ENCODE results near the gene STX4. TPM values are rescaled to one million over a fixed set of nuclear protein-coding genes. Genes with fewer than 3 reads are reported as not detected.
"Not testable (repeated sequence)": the region's sequence is repeated elsewhere in the genome, so short reads cannot be mapped to it uniquely, and the experiment has no call there.

The STX4 gene
- total RNA-seq, 1 experiment from 2014 or later: 25.1 TPM

DNA sequence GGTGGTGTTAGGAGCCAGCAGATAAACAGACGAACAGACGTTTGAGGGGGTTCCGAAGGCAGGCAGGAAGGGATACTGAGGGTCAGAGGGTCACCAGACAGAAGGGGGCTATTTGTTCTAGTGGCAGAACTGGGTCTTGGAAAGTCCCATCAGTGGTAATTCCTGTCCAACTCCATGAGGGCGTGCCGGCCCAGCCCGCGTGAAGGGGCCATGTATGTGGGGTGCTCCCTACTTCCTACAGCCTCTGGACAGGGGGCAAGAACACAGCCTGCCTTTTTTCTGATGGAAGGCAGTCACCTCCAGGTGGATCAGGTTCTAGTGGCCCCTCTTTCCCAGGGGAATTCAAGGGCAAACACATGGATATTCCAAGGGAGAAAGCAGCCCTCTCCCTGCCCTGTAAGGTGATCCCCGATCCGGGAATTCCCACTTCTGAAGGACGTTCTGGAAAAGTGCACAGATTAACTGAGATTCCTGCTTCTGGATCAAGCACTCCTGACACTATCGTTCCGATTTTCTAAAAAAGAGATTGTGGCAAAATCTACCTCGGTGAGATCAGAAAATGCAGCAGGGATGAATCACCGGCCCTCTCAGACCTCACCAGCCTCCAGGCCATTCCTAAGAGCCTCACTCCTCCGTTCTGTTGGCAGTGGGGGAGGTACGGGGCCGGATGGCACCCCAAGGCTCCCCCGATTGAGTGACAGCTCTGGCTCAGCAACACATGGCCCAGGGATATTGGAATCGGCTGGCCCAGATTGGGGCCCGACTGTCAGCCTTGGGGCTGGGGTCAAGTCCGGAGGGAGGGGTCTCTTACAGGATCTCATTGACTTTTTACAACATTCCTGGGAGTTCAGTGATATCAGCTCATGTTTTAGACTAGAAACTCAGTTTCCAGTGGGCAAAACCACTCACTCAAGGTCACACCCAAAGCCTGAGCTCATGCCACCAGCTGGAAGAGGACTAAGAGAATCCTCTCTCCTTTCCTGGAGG lies 35.3 kb upstream of the STX4 start:
- no peak for DNase-seq (ENCODE audit: extremely low read depth, low read depth)

DNA sequence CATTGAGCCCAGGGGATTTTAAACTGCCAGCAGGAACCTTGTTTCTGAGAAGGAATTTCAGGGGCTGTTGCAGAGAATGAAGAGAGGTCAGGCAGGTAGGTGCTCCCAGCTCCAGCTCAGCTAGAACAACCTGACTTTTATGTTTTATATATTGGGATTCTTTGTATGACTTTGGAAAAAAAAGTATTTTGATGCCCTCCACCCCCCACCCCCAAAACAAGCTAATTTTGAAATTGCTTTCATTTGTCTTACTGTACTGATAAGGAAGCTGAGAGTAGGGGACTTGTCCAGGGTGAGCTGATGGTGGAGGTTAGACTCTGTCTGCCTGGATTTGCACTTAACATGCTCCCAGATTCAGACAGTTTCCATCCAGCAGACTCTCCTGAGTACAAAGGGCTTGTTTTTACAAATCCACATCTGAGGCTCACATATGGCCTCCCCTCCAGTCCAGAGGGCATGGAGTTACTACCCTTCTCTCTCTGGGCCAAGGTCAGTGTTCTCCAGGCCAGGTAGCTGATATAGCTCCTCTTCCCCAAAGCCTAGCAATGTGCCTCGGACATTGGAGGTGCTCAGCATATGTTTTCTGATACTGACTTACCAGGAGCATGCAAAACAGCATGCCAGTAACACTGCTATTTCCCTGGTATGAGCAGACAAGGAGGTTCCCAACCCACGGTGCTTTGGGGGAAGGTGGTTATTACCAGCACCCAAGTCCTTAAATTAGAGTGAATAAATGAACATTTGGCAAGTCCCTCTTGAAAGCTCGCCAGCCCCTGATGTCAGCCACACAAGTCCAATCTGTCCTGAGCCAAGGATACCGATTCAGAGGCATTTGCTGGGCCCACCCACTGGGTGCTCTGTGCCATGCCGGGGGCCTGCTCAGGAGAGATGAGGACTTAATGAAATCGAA lies 34.3 kb upstream of the STX4 start:
- DNase-seq (ENCODE audit: extremely low read depth, low read depth): no peak

DNA sequence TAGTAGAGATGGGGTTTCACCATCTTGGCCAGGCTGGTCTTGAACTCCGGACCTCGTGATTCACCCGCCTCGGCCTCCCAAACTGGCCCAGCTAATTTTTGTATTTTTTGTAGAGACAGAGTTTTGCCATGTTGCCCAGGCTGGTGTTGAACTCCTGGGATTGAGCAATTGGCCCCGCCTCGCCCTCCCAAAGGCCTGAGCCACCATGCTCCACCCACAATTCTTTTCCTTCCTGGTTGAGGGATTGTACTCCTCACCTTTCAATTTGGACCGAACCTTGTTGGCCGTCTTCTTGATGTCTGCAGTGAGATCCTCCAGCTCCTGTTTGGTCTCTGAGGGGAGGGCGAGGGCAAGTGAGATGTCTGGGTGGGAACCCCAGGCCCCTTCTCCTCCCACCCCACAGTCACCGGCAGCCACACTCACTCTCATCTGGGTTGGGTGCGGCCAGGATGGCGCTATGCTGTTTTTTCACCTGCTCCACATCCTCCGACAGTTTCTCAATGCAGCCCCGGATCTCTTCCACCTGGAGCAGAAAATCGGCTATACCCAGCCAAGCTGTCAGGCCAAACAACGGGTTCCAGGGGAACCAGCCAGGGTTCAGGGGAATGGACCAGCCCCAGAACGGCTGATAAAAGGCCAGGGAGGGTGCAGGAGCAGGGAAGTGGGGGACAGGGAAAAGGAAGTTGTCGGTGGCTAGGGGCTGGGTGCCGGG lies 32.5 kb upstream of the STX4 start:
- no peak for DNase-seq (ENCODE audit: extremely low read depth, low read depth)

DNA sequence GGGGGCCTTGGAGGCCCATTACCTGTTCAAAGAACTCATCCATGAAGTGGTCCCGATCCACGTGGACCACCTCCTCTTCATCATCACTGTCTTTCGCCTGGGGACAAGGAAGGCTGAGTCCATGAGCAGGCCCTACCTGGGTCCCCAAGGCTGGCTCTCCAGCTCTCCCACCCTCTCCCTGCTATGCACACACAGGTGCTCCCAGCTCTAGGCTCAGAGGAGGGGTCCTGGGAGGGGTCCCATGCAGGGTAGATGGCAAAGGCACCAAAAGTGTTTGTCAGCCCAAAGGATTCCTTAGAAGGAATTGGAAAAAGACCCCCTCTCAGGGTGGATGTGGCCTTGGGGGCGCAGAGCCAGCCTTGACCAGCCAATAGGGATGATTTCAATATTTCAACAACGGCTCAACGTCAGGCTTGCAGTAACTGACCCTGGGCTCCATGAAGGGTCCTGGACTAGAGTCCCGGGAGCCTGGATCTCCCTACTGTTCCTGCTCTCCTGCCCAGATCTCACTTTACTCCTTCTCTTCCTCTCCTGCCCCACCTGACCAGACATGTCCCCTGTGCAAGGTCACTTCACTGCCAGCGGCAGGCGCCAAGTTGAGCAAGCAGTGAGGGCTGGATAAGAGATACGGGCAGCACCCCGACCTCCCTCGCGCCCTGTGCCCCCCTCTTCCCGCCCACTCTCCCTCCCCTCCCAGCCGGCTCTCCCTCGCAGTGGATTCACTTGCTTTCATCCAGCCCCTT lies 31.7 kb upstream of the STX4 start:
- DNase-seq (ENCODE audit: extremely low read depth, low read depth): no peak

DNA sequence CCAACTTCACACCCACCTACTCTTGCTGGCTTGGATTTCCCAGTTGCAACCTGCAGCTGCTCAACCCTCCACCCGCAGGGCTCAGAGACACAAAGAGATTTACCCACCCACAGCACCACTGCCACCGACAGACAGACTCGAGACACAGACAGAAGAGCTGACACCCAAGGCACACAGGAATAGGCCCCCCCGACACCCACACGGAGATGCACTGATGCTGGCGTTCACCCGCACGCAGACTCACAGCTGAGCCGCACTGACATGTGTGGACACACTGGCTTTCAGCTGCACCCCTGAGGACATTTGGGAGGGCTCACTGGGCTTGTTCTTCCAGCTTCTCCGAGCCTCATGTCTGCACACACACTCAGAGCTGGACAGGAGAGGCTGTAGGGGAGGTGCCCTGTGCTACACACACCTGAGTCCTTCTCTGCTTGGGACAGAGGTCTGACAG lies 31.1 kb upstream of the STX4 start:
- no peak for DNase-seq (ENCODE audit: extremely low read depth, low read depth)

DNA sequence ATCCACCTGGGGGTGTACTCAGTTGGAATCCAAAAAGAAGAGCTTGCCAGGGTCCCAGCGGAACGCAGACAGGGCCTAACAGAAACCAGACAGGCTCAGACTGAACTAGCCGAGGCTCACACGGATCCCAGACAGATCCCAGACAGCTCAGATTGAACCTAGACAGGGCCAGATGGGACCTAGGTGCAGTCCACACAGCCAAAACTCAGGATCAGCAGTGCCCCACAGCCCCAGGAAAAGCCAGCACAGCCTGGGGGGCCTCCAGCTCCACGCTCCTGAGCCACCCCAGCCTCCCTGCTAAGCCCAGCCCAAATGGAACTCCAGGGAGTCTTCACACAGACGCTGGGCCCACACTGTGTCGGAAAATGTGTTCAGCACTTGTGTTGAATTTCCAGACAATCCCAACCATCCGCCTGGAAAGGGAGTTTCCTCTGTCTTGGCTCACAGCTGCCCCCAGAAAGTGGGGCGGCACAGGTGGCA lies 30.5 kb upstream of the STX4 start:
- DNase-seq (ENCODE audit: extremely low read depth, low read depth): no peak

DNA sequence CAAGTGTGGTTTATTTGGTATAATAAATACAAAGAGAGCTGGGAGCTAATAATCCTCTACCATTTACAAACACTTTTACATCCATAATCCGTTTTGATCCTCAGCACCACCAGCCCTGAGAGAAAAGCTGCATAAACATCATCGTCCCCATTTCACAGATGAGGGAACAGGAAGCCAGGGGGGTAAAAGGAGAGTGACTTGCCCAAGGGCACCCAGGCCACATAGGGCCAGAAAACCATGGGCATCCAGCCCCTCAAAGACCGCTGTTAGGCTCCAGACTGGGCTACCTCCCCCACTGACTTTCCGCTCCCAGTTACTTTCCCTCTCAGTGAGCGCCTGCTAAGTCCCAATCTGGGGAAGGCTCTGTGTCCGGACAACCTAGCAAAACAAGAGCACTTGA lies 29.6 kb upstream of the STX4 start:
- no peak for DNase-seq (ENCODE audit: extremely low read depth, low read depth)

DNA sequence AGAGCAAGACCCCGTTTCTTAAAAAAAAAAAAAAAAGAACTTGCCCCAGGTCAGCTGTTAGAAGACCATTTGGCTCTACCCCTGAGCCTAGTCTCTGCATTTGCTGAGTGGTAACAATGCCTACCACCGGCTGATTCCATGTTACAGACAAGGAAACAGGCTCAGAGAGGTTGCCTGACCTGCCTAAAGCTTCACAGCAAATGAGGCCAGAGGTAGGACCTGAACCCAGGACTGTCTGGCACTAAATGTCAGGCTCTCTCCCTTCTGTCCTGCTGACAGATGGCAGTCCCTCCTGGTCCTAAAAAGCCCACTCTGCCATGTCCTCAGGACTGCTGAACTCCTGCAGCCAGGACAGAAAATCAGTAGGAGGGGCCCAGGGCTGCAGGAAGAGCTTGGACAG lies 28.7 kb upstream of the STX4 start:
- no peak for DNase-seq (ENCODE audit: extremely low read depth, low read depth)

DNA sequence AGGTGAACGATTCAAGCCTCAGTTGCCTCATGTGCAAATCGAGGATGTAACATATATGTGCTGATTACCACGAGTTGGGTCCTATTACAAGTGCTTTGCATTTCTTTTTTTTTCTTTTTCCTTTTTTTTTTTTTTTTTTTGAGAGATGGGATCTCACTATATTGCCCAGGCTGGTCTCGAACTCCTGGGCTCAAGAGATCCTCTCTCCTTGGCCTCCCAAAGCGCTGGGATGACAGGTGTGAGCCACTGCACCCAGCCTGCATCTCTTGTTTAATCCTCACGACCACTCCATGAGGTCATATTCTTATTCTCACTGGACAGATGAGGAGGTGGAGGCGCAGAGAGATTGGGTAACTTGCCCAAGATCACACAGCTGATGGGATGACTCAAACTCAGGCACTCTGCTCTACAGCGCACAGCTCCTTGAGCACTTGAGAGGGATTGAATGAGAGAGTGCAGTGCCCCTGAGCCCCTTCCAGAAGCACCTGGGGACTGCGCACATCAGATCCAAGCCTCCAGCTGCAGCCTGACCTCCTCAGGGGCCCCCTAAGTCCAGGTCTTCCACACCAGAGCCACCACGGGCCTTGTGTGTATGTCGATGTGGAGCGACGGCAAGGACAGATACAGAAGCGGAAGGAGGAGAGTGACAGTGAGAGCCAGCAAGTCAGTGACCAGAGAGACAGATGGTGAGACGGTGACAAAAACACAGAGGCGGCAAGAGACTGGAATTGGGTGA lies 27.8 kb upstream of the STX4 start:
- no peak for DNase-seq (ENCODE audit: extremely low read depth, low read depth)

DNA sequence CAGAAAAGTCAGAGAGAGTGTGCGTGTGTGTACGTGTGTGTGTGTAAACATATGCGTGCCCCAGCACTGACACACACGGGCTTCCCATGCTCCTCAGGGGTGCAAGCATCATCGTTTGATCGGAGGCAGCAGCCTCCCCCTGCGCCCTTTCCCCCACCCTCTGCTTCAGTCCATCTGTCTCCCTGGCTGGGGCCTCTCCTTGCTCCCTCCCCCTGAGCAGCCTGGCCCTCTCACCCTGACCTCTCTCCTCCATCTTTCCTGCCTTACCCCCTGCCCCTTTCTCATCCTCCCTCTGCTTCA lies 27.3 kb upstream of the STX4 start:
- no peak for DNase-seq (ENCODE audit: extremely low read depth, low read depth)

DNA sequence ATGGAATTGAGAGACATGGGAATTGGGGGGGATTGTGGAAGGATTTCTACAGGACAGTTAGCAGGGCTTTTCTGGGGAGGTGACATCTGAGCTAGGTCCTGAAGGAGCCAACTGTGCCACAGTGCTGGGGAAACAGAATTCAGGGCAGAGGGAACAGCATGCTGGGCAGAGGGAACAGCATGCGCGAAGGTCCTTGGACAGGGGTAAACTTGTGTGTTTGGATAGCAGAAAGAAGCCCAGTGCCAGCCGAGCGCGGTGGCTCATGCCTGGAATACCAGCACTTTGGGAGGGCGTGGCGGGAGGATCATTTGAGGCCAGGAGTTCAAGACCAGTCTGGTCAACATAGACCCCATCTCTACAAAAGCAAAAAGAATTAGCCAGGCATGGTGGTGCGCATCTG lies 26.8 kb upstream of the STX4 start:
- no peak for DNase-seq (ENCODE audit: extremely low read depth, low read depth)

DNA sequence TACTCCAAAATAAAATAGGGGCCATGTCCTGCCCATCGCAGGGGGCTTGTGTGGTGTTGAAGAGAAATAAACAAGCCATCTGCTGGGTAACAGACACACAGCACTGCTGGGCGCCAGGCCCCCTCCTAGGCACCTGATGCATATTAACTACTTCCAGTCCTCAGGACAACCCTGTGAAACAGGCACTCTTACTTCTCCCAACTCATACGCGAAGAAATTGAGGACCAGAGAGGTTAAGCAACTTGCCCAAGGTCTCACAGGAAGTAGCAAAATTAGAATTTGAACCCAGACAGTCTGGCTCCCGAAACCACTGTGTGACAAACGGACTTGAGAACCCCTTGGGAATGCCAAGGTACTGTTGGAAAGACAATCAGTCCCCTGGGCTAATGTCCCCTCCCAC lies 25.7 kb upstream of the STX4 start:
- no peak for DNase-seq (ENCODE audit: extremely low read depth, low read depth)

DNA sequence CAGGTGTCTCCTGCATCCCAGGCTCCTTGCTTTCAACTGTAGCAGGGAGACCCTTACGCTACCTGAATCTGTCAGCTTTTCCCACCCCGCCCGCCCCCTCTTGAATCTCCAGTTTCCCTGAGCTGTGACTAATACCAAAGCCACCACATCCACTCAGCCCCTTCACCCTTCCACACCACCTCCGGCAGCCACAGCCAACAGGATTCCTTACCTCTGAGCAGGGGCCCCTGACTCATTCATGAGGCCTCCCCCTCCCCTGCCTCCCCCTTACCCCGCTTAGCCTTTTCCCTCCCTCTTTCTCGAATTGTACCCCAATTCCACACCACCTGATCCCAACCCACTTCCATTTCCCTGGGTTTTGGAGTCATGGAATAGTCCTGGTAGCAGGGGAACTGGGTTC lies 25.2 kb upstream of the STX4 start:
- no peak for DNase-seq (ENCODE audit: extremely low read depth, low read depth)

DNA sequence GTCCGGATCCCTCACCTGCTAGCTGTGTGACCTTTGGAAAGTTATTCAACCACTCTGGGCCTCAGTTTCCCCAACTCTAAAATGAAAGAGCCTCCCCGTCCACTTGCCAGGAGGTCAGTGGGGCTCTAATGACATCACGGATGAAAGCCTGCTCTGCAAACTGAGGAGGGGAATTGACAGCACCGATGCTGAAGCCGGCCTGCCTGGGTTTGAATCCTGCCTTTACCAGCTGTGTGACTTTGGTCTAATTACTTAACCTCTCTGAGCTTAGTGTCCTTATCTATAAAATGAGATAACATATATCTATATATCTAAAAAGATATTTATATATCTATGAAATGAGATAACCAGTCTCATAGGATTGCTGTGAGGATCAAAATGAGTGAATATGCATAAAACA lies 24.8 kb upstream of the STX4 start:
- DNase-seq (ENCODE audit: extremely low read depth, low read depth): no peak

DNA sequence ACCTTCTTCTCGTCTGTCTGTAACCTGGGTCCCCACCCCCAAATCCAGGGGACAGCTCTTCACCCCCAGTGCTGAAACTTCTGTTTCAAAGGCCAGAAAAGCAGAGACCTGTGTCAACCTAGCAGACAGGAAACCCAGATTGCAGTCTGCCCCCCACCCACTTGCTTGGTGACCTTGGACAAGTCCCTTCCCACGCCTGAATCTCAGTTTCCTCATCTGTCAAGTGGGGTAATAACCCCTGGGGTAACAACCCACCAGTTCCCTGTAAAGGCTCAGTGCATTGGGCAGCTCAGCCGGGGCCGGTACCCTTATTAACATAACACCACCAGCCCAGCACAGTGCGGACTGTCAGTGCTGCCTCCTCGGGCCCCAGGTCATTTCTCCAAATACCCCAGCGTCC lies 24.2 kb upstream of the STX4 start:
- no peak for DNase-seq (ENCODE audit: extremely low read depth, low read depth)

DNA sequence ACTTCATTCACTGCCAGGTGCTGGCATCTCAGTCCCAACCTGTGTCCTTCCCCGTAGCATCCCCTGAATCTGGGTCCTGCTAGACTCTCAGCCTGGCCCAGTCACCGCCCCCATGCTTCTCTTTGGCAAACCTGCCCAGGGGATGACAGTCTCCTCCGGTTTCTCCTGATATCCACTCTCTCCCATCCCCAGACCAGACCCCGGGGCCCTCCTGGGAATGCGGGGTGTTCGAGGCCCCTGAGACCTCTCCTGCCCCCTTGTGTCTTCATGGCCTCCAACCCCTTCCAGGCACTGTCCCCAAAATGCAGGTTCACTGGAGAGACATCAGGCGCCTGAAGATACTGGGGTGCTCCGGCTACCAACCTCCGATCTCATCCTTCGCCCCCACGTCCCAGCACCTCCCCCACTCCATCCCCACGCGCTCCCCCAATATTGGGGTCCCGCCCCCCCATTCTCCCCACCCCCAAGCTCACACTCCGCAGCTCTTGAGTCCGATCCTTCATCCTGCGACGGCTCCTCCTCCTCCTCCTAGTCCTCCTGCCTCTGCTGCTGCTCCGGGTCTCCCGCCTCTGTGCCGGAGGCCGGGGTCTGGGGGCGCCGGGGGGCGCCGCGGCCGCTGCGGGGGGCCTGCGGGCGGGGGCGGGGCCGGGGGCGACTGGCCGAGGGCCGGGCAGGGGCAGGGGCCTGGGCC lies 23.3 kb upstream of the STX4 start:
- no peak for DNase-seq (ENCODE audit: extremely low read depth, low read depth)

DNA sequence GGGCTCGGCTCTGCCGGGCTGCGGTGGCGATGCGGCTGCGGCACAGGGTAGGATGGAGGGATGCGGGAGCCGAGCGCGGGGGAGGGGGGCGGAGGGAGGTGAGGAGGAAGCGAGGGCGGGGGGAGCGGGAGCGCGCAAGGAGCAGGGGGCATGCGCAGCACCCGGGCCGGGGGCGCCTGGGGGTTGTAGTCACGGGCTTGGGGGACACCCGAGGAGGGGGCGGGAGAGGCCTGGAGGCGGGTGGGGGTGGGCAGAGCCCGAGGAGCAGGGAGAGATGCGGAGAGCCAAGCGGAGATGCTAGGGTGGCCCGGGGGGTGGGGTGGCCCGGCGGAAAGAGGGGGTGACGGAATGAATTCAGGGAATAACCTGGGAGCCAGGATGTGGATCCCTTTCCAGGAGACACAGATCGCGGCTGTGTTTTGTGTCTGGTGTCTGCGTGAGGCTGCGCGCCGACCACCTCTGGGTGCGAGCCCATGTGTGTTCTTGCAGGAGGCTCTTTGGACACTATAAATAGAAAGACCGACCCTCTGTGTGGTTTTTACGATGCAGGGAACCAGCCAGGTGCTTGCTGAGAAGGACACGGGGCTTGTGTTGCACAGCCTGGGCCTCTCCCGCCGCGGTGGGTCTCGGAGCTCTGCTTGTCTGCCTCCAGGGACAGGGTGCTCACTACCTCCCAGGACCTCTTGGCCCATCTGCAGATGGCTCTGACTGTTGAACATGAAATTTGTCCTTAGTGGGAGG lies 22.6 kb upstream of the STX4 start, which contains the start of gene STX1B:
Gene STX1B, minus strand, starts transcription at position 54 of the 741 bp plus-strand sequence. CDS start 242 bp downstream, outside the sequence.
- DNase-seq (ENCODE audit: extremely low read depth, low read depth): no peak

DNA sequence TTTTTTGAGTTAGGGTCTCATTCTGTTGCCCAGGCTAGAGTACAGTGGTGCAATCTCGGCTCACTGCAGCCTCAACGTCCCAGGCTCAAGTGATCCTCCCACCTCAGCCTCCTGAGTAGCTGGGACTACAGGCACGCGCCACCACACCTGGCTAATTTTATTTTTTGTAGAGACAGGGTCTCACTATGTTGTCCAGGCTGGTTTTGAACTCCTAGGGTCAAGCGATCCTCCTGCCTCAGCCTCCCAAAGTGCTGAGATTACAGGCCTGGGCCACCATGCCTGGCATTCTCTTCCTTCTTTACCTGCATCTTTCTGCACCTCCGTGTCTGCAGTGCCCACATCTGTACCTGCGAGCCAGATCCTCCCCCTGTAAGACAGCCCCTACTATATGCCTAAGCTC lies 21.5 kb upstream of the STX4 start:
- not testable (repeated sequence) for DNase-seq (ENCODE audit: extremely low read depth, low read depth)
